Lower leg skin (tissue), 4 donors: ENCODE results near the gene DNAH12. TPM values are rescaled to one million over a fixed set of nuclear protein-coding genes. Genes with fewer than 3 reads are reported as not detected.

Source experiments
- DNase-seq, 2 donors: peaks; one replicate each; pipeline ENCODE4 v3.0.0-alpha.2; 2019; ENCODE audit warnings: low spot score in 2 of 2
- H3K4me3 ChIP-seq: fragments of 200-600 bp; sonication (generic); 2 replicates; pipeline ENCODE4 v1.5.1; 2017; ENCODE audit warnings: mild to moderate bottlenecking, low read depth; ENCODE audit not compliant: poor library complexity, severe bottlenecking
- POLR2A ChIP-seq, 2 donors: fragments of 450-650 bp; IDR thresholded peaks; one replicate each; pipeline ENCODE4 v1.6.1; 2016 to 2017; ENCODE audit warnings: antibody characterized with exemption in 2 of 2, mild to moderate bottlenecking in 1 of 2, moderate library complexity in 1 of 2
- WGBS, 2 donors: methylation state at CpG; one replicate each; pipeline ENCODE4 v1.1.5; 2018; 5-methylcytosine and 5-hydroxymethylcytosine counted together
- intact Hi-C: fragments of 100-400 bp; cut with DNase I; formaldehyde crosslinking; loops from one replicate; pipeline ENCODE4 v1.15.0; 2023; ENCODE audit warnings: low total_unique reads
- total RNA-seq, 4 donors: library from RNA; depleted of rRNA; stranded (reverse); fragments of >200 nt; gene quantifications; one replicate each; pipeline ENCODE4 v1.1.0, GENCODE V29; 2016
- TF ChIP-seq, protein P1 (sequence below), 3 donors: fragments of 450-650 bp; IDR thresholded peaks; one replicate each; pipeline ENCODE4 v1.5.1; 2016; ENCODE audit warnings: antibody characterized with exemption in 3 of 3, mild to moderate bottlenecking in 3 of 3, moderate library complexity in 2 of 3

The DNAH12 gene
- total RNA-seq, 4 donors from 2014 or later = under 0.01 to 0.03 TPM; not detected in 2

DNA sequence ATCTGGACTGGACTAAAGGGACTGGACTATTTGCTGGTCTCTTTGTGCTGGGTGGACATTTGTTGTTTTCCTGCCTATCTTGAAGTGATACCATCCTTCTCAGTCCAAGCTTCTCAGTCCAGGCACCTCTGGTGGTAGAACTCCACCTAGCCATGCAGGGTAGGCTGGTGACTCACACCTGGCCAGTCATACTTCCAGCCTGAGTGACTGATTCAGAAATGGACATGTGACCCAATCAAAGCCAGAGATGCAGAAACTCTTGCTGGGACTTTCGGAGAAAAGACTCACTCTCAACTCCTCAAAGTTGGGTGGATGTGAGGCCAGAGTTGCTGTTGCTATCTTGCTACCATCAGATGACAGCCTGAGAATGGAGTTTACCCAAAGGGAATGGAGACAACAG, 246.1 kb downstream of the DNAH12 start:
- no peak overlapping the region for H3K4me3 ChIP-seq
- 83 to 88% methylated on average over 1 of the region's 1 CpG for WGBS, 2 donors
- intact Hi-C loops = no loop called here
- TF ChIP-seq, protein P1, sequence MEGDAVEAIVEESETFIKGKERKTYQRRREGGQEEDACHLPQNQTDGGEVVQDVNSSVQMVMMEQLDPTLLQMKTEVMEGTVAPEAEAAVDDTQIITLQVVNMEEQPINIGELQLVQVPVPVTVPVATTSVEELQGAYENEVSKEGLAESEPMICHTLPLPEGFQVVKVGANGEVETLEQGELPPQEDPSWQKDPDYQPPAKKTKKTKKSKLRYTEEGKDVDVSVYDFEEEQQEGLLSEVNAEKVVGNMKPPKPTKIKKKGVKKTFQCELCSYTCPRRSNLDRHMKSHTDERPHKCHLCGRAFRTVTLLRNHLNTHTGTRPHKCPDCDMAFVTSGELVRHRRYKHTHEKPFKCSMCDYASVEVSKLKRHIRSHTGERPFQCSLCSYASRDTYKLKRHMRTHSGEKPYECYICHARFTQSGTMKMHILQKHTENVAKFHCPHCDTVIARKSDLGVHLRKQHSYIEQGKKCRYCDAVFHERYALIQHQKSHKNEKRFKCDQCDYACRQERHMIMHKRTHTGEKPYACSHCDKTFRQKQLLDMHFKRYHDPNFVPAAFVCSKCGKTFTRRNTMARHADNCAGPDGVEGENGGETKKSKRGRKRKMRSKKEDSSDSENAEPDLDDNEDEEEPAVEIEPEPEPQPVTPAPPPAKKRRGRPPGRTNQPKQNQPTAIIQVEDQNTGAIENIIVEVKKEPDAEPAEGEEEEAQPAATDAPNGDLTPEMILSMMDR (IDR thresholded peaks at IDR 0.05) = no peak
- no peak for TF ChIP-seq POLR2A (IDR thresholded peaks at IDR 0.05)
- DNase-seq = no peak

DNA sequence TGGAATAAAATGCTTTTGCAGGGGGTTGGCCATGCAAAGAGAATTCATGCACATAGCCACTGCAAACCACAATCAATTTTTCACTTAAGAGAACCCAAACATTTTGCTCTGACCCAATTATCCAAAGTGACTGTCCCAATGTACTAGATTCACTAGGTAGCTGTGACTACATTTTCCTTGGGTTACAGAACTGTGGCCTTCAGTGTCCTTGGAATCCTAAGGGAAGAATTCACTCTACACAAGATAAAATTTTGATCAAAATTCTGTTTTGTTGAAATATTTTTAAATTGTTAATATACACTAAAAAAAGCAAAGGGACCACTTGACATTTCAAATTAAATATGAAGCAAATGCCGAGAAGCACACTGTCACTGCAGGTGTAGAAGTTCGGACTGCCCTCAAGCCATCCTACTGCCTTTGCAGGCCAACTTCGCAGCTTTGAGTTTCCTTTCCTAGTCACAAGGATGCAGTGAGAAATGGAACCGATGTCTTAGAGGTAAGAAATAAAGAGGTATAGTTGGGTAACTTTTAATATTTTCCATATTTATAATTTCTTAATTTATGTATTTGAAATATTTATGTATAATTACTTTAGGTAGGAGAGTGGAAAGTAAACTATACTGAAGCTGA, 251.1 kb downstream of the DNAH12 start:
- no peak for TF ChIP-seq POLR2A (IDR thresholded peaks at IDR 0.05)
- TF ChIP-seq, protein P1 (IDR thresholded peaks at IDR 0.05) = no peak
- 90 to 91% methylated on average over 4 of the region's 4 CpGs for WGBS, 2 donors
- intact Hi-C loops = no loop called here
- no peak for DNase-seq
- H3K4me3 ChIP-seq = no peak overlapping the region

DNA sequence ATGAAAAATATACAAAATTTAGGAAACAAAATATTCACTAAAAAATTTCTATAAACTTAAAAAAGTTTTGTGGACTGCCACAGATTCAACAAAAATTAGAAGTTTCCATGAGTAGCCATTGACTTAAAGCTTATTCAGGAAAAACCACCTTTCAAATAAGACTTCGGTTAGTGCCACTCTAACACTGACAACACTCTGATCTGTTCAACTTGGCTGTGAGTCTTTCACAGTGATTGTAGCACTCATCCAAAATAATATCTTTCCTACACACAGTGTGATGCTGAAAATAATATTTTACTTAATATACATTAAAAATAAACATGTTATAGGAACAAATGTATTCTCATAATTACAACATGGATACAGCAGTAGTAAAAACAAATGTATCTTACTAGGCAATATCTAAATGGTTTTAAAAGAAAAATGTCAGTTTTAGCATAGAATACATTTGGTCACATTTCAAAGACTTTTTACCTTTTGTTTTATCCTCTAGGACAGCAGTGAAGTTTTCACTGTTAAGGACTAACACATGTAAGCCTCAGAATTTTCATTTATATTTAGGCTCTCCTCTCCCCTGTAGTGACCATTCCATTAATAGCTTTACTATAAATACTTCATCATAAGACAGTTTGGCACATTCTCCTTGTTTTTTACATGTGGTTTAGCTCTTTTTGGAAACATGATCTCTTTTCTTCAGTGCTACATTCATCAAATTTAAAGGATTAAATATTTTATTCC, 251.8 kb downstream of the DNAH12 start, which contains the start of gene ASB14:
ASB14 (minus strand) TSS at position 527 of the 738 bp plus-strand sequence. CDS start 652 bp downstream, outside the sequence.
- TF ChIP-seq POLR2A (IDR thresholded peaks at IDR 0.05) = no peak
- TF ChIP-seq, protein P1 (IDR thresholded peaks at IDR 0.05) = no peak
- intact Hi-C loops = no loop called here
- no peak within 1 kb of the TSS for H3K4me3 ChIP-seq
- DNase-seq = no peak
- WGBS, 2 donors = 88 to 91% methylated on average over 1 of the region's 1 CpG

DNA sequence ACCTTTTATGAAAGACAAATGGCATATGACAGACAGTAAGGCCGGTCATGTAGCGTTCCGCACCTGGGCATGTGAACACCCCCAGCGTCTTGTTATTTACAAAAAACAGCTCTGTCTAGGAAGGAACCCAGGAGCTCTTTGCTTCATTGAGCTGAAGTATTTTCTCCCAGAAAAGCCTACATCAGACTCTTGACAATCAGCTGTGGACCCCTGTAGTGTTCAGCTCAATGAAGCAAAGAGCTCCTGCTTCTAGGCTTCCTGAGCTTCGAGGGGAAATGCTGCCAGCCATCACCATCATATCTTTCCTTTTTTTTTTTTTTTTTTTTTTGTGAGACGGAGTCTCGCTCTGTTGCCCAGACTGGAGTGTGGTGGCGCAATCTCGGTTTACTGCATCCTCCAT, 255.7 kb downstream of the DNAH12 start:
- no peak overlapping the region for H3K4me3 ChIP-seq
- intact Hi-C loops = no loop called here
- TF ChIP-seq, protein P1 (IDR thresholded peaks at IDR 0.05) = no peak
- TF ChIP-seq POLR2A (IDR thresholded peaks at IDR 0.05) = no peak
- 84 to 85% methylated on average over 9 of the region's 9 CpGs for WGBS, 2 donors
- DNase-seq = no peak

DNA sequence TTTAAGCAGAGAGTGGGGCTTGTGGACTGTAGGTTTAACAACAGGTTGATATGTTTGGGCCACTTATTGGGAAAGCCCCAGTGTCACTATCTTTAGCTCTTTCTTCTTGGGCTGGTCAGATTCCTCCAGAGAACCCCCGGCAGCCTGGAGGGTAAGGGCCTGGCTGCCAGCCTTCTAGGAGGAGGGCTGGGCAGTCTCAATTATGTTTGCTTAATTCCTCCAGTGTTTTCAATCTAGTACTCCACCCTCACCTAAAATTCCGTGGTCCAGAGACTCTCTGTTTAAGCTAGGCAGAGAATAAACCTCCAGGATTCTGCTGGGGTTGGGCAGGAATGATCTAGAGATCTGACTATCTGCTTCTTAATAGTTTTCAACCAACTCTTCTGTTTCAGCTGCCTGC, 256.9 kb downstream of the DNAH12 start:
- TF ChIP-seq POLR2A (IDR thresholded peaks at IDR 0.05) = no peak
- TF ChIP-seq, protein P1 (IDR thresholded peaks at IDR 0.05) = no peak
- 52 to 62% methylated on average over 2 of the region's 2 CpGs for WGBS, 2 donors
- intact Hi-C loops = no loop called here
- no peak overlapping the region for H3K4me3 ChIP-seq
- no peak for DNase-seq
